ENCODE measurements around the gene INSC.

The INSC gene

GRCh38 chr11:15161790-15162189 is 47.1 kb downstream of the INSC start:
- H3K27ac ChIP-seq = no peak overlapping the region
- H3K4me3 ChIP-seq (ENCODE audit: low read depth, low read length) = no peak overlapping the region
- in situ Hi-C loops (cut with HindIII; ENCODE audit: low pct_ligation_motif_present, low sequenced_read_pairs) = no loop called here
- H3K36me3 ChIP-seq (replicated peaks) = no peaks in the 10 kb centered on the region
- no peak for DNase-seq
- no peaks in the 10 kb centered on the region for H3K27me3 ChIP-seq (replicated peaks)
- no peak for TF ChIP-seq CTCF (IDR thresholded peaks at IDR 0.05; ENCODE audit: low read depth, low read length, missing control alignments)

GRCh38 chr11:15163136-15163535 is 48.4 kb downstream of the INSC start:
- no peak for TF ChIP-seq CTCF (IDR thresholded peaks at IDR 0.05; ENCODE audit: low read depth, low read length, missing control alignments)
- Histone ChIP-seq H3K27me3 (replicated peaks) (no peaks in the 10 kb centered on the region), H3K36me3 (replicated peaks) (no peaks in the 10 kb centered on the region), H3K4me3 (ENCODE audit: low read depth, low read length) (no peak overlapping the region), H3K27ac (no peak overlapping the region)
- no peak for DNase-seq
- in situ Hi-C loops (cut with HindIII; ENCODE audit: low pct_ligation_motif_present, low sequenced_read_pairs) = no loop called here

GRCh38 chr11:15166204-15166603 is 51.5 kb downstream of the INSC start:
- Histone ChIP-seq H3K27ac (no peak overlapping the region), H3K27me3 (replicated peaks) (no peaks in the 10 kb centered on the region), H3K36me3 (replicated peaks) (no peaks in the 10 kb centered on the region), H3K4me3 (ENCODE audit: low read depth, low read length) (no peak overlapping the region)
- DNase-seq = no peak
- TF ChIP-seq CTCF (IDR thresholded peaks at IDR 0.05; ENCODE audit: low read depth, low read length, missing control alignments) = no peak
- in situ Hi-C loops (cut with HindIII; ENCODE audit: low pct_ligation_motif_present, low sequenced_read_pairs) = no loop called here

- in situ Hi-C loops (cut with HindIII; ENCODE audit: low pct_ligation_motif_present, low sequenced_read_pairs) = no loop called here
- Histone ChIP-seq H3K4me3 (ENCODE audit: low read depth, low read length) (no peak overlapping the region), H3K36me3 (replicated peaks) (no peaks in the 10 kb centered on the region), H3K27ac (no peak overlapping the region), H3K27me3 (replicated peaks) (no peaks in the 10 kb centered on the region)
- no peak for TF ChIP-seq CTCF (IDR thresholded peaks at IDR 0.05; ENCODE audit: low read depth, low read length, missing control alignments)
- no peak for DNase-seq
Observed at GRCh38 chr11:15169815-15170551, 55.3 kb downstream of the INSC start.

GRCh38 chr11:15170698-15171097 is 56.0 kb downstream of the INSC start:
- Histone ChIP-seq H3K27ac (no peak overlapping the region), H3K36me3 (replicated peaks) (no peaks in the 10 kb centered on the region), H3K4me3 (ENCODE audit: low read depth, low read length) (no peak overlapping the region), H3K27me3 (replicated peaks) (no peaks in the 10 kb centered on the region)
- TF ChIP-seq CTCF (IDR thresholded peaks at IDR 0.05; ENCODE audit: low read depth, low read length, missing control alignments) = no peak
- DNase-seq = no peak
- in situ Hi-C loops (cut with HindIII; ENCODE audit: low pct_ligation_motif_present, low sequenced_read_pairs) = no loop called here

- in situ Hi-C loops (cut with HindIII; ENCODE audit: low pct_ligation_motif_present, low sequenced_read_pairs) = no loop called here
- TF ChIP-seq CTCF (IDR thresholded peaks at IDR 0.05; ENCODE audit: low read depth, low read length, missing control alignments) = no peak
- DNase-seq = no peak
- H3K36me3 ChIP-seq (replicated peaks) = no peaks in the 10 kb centered on the region
- no peak overlapping the region for H3K4me3 ChIP-seq (ENCODE audit: low read depth, low read length)
- H3K27me3 ChIP-seq (replicated peaks) = no peaks in the 10 kb centered on the region
- no peak overlapping the region for H3K27ac ChIP-seq
Observed at GRCh38 chr11:15171956-15172355, 57.2 kb downstream of the INSC start.
